ENCODE results near the gene RPS6KA2.

RPS6KA2 gene

DNA sequence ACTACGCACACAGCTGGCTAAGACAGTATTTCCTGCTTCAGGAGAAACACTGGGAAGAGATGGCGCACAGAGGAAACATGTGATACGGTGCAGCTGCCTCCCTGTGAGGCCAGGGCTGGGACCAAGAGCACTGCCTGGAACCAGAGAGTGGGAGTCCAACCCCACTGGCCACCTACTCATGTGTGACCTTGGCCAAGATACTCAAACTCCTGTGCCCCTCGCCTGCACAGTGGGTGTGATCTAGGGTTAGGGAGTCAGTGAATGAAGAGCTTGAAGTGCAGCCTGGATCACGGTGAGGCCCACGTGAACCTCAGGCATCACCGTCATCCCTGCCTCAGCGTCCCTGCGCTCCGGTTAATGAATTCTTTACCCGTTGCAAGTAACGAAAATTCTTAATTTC lies 202.6 kb downstream of the RPS6KA2 start:
- H3K27me3 ChIP-seq (ENCODE audit: insufficient read depth, low read length): no peaks in the 10 kb centered on the region
- H3K27ac ChIP-seq (ENCODE audit: low read depth, low read length): no peak overlapping the region
- no peak overlapping the region for H3K18ac ChIP-seq (ENCODE audit: low read length)
- H3K79me1 ChIP-seq (ENCODE audit: low read length): no peaks in the 10 kb centered on the region
- no CpG with 5 or more reads among the region's 12 CpGs for WGBS (ENCODE audit: extremely low coverage, insufficient coverage, insufficient read length)
- H3K23ac ChIP-seq (ENCODE audit: low read length): no peak overlapping the region
- DNase-seq: no peak
- no peak overlapping the region for H2BK12ac ChIP-seq (ENCODE audit: low read length)
- no peak overlapping the region for H4K91ac ChIP-seq (ENCODE audit: low read depth, low read length)
- no peak overlapping the region for H3K4me3 ChIP-seq (ENCODE audit: low read depth, low read length)
- no peak overlapping the region for H4K12ac ChIP-seq (ENCODE audit: low read depth, low read length)
- H3K79me2 ChIP-seq (ENCODE audit: control insufficient read depth, insufficient read depth, low read length, poor library complexity): no peaks in the 10 kb centered on the region
- H3K9me3 ChIP-seq (ENCODE audit: insufficient read depth, low read depth, low read length): no peaks in the 10 kb centered on the region
- H3K4me1 ChIP-seq (ENCODE audit: control insufficient read depth in 1 of 2, insufficient read depth in 2 of 2, low read length in 2 of 2): no peaks in the 10 kb centered on the region
- H3K36me3 ChIP-seq (ENCODE audit: control insufficient read depth in 1 of 2, insufficient read depth in 2 of 2, low read length in 2 of 2): peaks cover 0 to 14% of the 10 kb centered on the region in 2 experiments
- H2AK5ac ChIP-seq (ENCODE audit: low read length): no peak overlapping the region
- no peak overlapping the region for H3K14ac ChIP-seq (ENCODE audit: low read length)
- H2BK5ac ChIP-seq (ENCODE audit: low read depth, low read length, poor library complexity): no peak overlapping the region
- no peak overlapping the region for H2BK120ac ChIP-seq (ENCODE audit: insufficient read depth, low read length, poor library complexity)
- no peak overlapping the region for H2AFZ ChIP-seq (ENCODE audit: insufficient read depth, low read length, poor library complexity)
- no peak overlapping the region for H3K4me2 ChIP-seq (ENCODE audit: low read length)
- H4K8ac ChIP-seq (ENCODE audit: low read depth, low read length): no peak overlapping the region
- no peak overlapping the region for H3K9ac ChIP-seq (ENCODE audit: low read length)
- no peak overlapping the region for H3K4ac ChIP-seq (ENCODE audit: low read depth, low read length)

DNA sequence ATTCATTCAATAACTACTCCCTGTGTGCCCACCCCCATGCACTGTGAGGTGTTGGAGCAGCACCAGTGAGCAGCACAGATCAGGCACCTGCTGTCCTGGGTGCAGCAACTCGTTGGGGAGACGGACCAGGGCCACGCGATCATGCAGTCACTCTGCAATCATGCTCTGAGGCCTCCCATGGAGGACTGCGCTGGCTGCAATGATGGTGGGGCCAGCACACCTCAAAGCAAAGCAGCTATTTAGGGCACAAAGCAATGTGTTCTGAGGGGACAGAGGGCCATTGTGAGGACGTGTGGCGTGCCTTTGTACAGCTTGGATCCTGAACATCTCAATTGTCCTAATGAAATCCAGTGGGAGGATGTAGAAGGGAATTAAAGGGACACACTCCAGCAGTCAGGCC lies 203.3 kb downstream of the RPS6KA2 start:
- H3K9me3 ChIP-seq (ENCODE audit: insufficient read depth, low read depth, low read length): no peaks in the 10 kb centered on the region
- H2BK120ac ChIP-seq (ENCODE audit: insufficient read depth, low read length, poor library complexity): no peak overlapping the region
- no CpG with 5 or more reads among the region's 7 CpGs for WGBS (ENCODE audit: extremely low coverage, insufficient coverage, insufficient read length)

DNA sequence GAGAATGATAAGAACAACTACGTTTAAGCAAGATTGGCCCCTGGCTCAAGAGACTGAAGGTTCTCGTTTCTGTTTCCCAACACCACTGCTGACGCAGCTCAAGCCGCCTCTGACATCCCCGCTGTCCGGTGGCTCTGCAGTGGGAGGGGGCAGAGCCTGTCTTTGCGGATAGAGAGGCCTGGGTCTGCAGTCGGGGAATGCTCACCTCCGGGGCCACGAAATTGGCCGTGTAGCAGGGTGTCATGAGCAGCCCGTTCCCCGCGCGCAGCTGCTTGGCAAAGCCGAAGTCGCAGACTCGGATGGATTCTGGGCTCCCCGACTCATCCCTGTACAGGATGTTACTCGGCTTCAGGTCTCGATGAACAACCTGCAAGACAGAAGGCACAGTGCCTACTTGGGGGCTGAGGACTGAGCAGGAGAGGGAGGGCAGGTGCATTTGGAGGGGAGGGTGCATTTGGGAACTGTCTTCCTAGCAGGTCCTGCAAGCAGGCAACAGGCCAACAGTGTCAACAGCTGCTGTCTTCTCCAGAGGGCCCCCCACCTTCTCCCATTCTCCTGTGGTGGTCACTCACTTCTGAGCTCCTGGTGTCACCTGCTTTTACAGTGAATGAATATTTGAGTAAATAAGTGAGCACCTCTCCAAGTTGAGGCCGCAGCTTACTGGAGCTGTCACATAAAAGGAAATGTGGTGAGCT lies 203.9 kb downstream of the RPS6KA2 start:
- no peaks in the 10 kb centered on the region for H3K27me3 ChIP-seq (ENCODE audit: insufficient read depth, low read length)
- no peak overlapping the region for H4K12ac ChIP-seq (ENCODE audit: low read depth, low read length)
- no peak overlapping the region for H2AFZ ChIP-seq (ENCODE audit: insufficient read depth, low read length, poor library complexity)
- DNase-seq: no peak
- no peaks in the 10 kb centered on the region for H3K4me1 ChIP-seq (ENCODE audit: control insufficient read depth in 1 of 2, insufficient read depth in 2 of 2, low read length in 2 of 2)
- H3K79me2 ChIP-seq (ENCODE audit: control insufficient read depth, insufficient read depth, low read length, poor library complexity): no peaks in the 10 kb centered on the region
- no peak overlapping the region for H2AK5ac ChIP-seq (ENCODE audit: low read length)
- H3K4me2 ChIP-seq (ENCODE audit: low read length): no peak overlapping the region
- no peak overlapping the region for H2BK120ac ChIP-seq (ENCODE audit: insufficient read depth, low read length, poor library complexity)
- no peaks in the 10 kb centered on the region for H3K9me3 ChIP-seq (ENCODE audit: insufficient read depth, low read depth, low read length)
- no peak overlapping the region for H2BK12ac ChIP-seq (ENCODE audit: low read length)
- no peak overlapping the region for H2BK5ac ChIP-seq (ENCODE audit: low read depth, low read length, poor library complexity)
- no peak overlapping the region for H3K4me3 ChIP-seq (ENCODE audit: low read depth, low read length)
- H4K91ac ChIP-seq (ENCODE audit: low read depth, low read length): no peak overlapping the region
- no peak overlapping the region for H3K23ac ChIP-seq (ENCODE audit: low read length)
- H3K4ac ChIP-seq (ENCODE audit: low read depth, low read length): no peak overlapping the region
- H4K8ac ChIP-seq (ENCODE audit: low read depth, low read length): no peak overlapping the region
- no peak overlapping the region for H3K18ac ChIP-seq (ENCODE audit: low read length)
- H3K27ac ChIP-seq (ENCODE audit: low read depth, low read length): no peak overlapping the region
- peaks cover 0 to 18% of the 10 kb centered on the region in 2 experiments for H3K36me3 ChIP-seq (ENCODE audit: control insufficient read depth in 1 of 2, insufficient read depth in 2 of 2, low read length in 2 of 2)
- H3K79me1 ChIP-seq (ENCODE audit: low read length): no peaks in the 10 kb centered on the region
- no peak overlapping the region for H3K14ac ChIP-seq (ENCODE audit: low read length)
- H3K9ac ChIP-seq (ENCODE audit: low read length): no peak overlapping the region
- WGBS (ENCODE audit: extremely low coverage, insufficient coverage, insufficient read length): no CpG with 5 or more reads among the region's 22 CpGs

More for the DNA sequence above, 203.3 kb downstream of the RPS6KA2 start:
- Histone ChIP-seq H3K14ac (ENCODE audit: low read length) (no peak overlapping the region), H2AFZ (ENCODE audit: insufficient read depth, low read length, poor library complexity) (no peak overlapping the region), H3K18ac (ENCODE audit: low read length) (no peak overlapping the region), H3K27me3 (ENCODE audit: insufficient read depth, low read length) (no peaks in the 10 kb centered on the region), H3K4ac (ENCODE audit: low read depth, low read length) (no peak overlapping the region), H3K36me3 (ENCODE audit: control insufficient read depth in 1 of 2, insufficient read depth in 2 of 2, low read length in 2 of 2) (peaks cover 0 to 14% of the 10 kb centered on the region in 2 experiments), H2BK5ac (ENCODE audit: low read depth, low read length, poor library complexity) (no peak overlapping the region), H3K79me1 (ENCODE audit: low read length) (no peaks in the 10 kb centered on the region), H3K9ac (ENCODE audit: low read length) (no peak overlapping the region), H3K27ac (ENCODE audit: low read depth, low read length) (no peak overlapping the region), H4K12ac (ENCODE audit: low read depth, low read length) (no peak overlapping the region), H4K8ac (ENCODE audit: low read depth, low read length) (no peak overlapping the region), H3K4me2 (ENCODE audit: low read length) (no peak overlapping the region), H2AK5ac (ENCODE audit: low read length) (no peak overlapping the region), H3K23ac (ENCODE audit: low read length) (no peak overlapping the region), H2BK12ac (ENCODE audit: low read length) (no peak overlapping the region), H3K4me1 (ENCODE audit: control insufficient read depth in 1 of 2, insufficient read depth in 2 of 2, low read length in 2 of 2) (no peaks in the 10 kb centered on the region), H4K91ac (ENCODE audit: low read depth, low read length) (no peak overlapping the region), H3K4me3 (ENCODE audit: low read depth, low read length) (no peak overlapping the region), H3K79me2 (ENCODE audit: control insufficient read depth, insufficient read depth, low read length, poor library complexity) (no peaks in the 10 kb centered on the region)
- DNase-seq: no peak

DNA sequence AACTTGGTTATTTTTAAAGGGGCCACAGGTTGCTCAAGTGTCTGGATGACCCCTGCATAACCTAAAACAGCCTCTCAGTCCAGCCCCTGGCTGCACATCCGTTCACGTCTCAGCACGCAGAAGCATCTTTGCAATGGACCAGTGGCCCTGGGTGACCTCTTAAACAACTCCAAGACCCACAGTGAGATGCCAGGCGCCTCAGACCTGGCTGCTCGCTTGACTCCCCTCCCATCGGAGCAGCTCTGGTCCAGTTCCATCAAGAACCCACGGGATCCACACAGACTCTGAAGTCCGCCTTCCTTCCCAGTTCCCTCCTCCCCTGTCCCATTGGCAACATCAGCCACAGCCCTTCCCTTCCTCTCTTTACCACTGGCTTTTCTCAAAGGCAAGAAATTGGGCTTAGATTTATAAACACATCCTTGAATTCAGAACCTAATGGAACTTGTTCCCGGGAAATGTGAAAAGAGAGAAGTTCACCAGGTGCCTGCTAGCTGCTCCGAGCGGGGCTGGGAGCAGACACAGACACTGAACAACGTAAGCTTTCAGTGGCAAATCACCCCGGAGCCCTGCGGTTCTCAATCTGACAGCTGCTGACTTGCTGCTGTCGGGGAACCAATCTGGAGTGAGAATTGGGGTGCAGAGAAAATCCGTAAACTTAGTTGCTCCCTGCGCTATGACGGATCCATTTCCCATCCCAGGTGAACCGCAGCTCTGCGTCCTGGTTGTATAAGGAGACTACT lies 204.7 kb downstream of the RPS6KA2 start:
- H2AFZ ChIP-seq (ENCODE audit: insufficient read depth, low read length, poor library complexity): no peak overlapping the region
- H3K9me3 ChIP-seq (ENCODE audit: insufficient read depth, low read depth, low read length): no peaks in the 10 kb centered on the region
- H2BK120ac ChIP-seq (ENCODE audit: insufficient read depth, low read length, poor library complexity): no peak overlapping the region
- H3K4me1 ChIP-seq (ENCODE audit: control insufficient read depth in 1 of 2, insufficient read depth in 2 of 2, low read length in 2 of 2): no peaks in the 10 kb centered on the region
- no peak overlapping the region for H2BK5ac ChIP-seq (ENCODE audit: low read depth, low read length, poor library complexity)
- H3K79me1 ChIP-seq (ENCODE audit: low read length): no peaks in the 10 kb centered on the region
- no peak overlapping the region for H4K91ac ChIP-seq (ENCODE audit: low read depth, low read length)
- no peak overlapping the region for H3K4ac ChIP-seq (ENCODE audit: low read depth, low read length)
- no peak overlapping the region for H4K8ac ChIP-seq (ENCODE audit: low read depth, low read length)
- no peak overlapping the region for H3K4me3 ChIP-seq (ENCODE audit: low read depth, low read length)
- H4K12ac ChIP-seq (ENCODE audit: low read depth, low read length): no peak overlapping the region
- WGBS (ENCODE audit: extremely low coverage, insufficient coverage, insufficient read length): no CpG with 5 or more reads among the region's 20 CpGs
- no peak overlapping the region for H3K18ac ChIP-seq (ENCODE audit: low read length)
- no peak overlapping the region for H3K9ac ChIP-seq (ENCODE audit: low read length)
- no peak for DNase-seq
- peaks cover 0 to 18% of the 10 kb centered on the region in 2 experiments for H3K36me3 ChIP-seq (ENCODE audit: control insufficient read depth in 1 of 2, insufficient read depth in 2 of 2, low read length in 2 of 2)
- H3K27me3 ChIP-seq (ENCODE audit: insufficient read depth, low read length): no peaks in the 10 kb centered on the region
- no peak overlapping the region for H3K23ac ChIP-seq (ENCODE audit: low read length)
- no peak overlapping the region for H2AK5ac ChIP-seq (ENCODE audit: low read length)
- H2BK12ac ChIP-seq (ENCODE audit: low read length): no peak overlapping the region
- H3K4me2 ChIP-seq (ENCODE audit: low read length): no peak overlapping the region
- no peaks in the 10 kb centered on the region for H3K79me2 ChIP-seq (ENCODE audit: control insufficient read depth, insufficient read depth, low read length, poor library complexity)
- no peak overlapping the region for H3K27ac ChIP-seq (ENCODE audit: low read depth, low read length)
- H3K14ac ChIP-seq (ENCODE audit: low read length): no peak overlapping the region
